ENCODE measurements around the gene ACOT13.

DNA sequence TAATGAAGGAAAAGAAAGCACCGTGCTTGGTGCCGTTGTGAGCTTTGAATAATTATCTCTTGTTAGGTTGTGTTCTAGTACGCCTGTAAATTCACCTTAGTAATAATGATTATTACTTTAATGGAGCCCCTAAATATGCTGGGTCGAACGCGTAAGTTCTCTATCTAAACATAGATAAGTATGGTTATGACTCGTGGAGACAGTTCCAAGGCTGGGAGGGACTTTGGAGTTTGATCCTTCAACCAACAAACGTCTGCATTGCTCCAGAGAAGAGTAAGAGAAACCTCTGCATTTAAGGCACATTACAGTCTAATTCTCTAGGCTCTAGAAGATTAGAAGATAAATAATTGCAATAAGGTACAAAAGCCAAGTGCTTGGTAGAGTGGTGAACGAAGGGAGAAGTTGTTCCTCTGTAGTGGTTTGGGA, 514 bp downstream of the ACOT13 start:
- TF ChIP-seq, protein P1, sequence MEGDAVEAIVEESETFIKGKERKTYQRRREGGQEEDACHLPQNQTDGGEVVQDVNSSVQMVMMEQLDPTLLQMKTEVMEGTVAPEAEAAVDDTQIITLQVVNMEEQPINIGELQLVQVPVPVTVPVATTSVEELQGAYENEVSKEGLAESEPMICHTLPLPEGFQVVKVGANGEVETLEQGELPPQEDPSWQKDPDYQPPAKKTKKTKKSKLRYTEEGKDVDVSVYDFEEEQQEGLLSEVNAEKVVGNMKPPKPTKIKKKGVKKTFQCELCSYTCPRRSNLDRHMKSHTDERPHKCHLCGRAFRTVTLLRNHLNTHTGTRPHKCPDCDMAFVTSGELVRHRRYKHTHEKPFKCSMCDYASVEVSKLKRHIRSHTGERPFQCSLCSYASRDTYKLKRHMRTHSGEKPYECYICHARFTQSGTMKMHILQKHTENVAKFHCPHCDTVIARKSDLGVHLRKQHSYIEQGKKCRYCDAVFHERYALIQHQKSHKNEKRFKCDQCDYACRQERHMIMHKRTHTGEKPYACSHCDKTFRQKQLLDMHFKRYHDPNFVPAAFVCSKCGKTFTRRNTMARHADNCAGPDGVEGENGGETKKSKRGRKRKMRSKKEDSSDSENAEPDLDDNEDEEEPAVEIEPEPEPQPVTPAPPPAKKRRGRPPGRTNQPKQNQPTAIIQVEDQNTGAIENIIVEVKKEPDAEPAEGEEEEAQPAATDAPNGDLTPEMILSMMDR (IDR thresholded peaks at IDR 0.05; ENCODE audit: low read depth, low read length), result 0 out of 2 replicates have a peak, but pooled peaks have one; percentile 2
- no peak for TF ChIP-seq EZH2phosphoT487 (IDR thresholded peaks at IDR 0.05; ENCODE audit: low read depth)
